Measurements from ENCODE around the gene EVI5L. TPM values are rescaled to one million over a fixed set of nuclear protein-coding genes. Genes with fewer than 3 reads are reported as not detected.

Gene EVI5L
- total RNA-seq, 1 experiment from 2014 or later, result 25.7 TPM

DNA sequence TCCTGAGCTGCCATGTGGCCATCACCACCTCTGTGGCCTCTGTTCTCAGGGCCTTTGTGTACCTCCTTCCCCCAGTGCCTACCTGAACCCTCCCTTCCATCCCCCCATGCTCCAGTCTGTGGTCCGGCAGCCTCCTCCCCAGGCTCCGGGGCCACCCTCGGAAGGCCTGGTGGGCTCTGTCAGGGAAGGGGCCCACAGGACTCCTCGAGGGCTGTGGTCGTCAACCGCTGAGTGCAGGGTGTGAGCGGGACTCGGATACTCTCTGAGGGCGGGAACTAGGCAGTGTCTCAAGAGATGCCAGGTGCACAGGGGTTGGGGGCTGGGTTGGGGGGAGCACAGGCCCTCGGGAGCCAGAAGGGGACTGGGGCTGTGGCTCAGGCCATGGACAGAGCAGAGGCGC, 77.5 kb downstream of the EVI5L start:
- CTCF ChIA-PET, result interaction anchor here (0.9 to 1.1 kb wide), 2 partner anchors 36 to 55 kb away, joined by 3 to 5 read pairs; partner anchors contain the start of gene TIMM44
- TF ChIP-seq CTCF (IDR thresholded peaks at IDR 0.05; ENCODE audit: unreplicated experiment), result no peak
- peak overlapping the region; percentile 31 for H3K4me3 Mint-ChIP-seq (ENCODE audit: unreplicated experiment)
- intact Hi-C loops (cut with micrococcal nuclease), result no loop called here
- no peak for DNase-seq (ENCODE audit: unreplicated experiment)
- POLR2A ChIA-PET, result no interaction called here
- H3K27me3 Mint-ChIP-seq (ENCODE audit: insufficient read depth, unreplicated experiment), result no peaks in the 10 kb centered on the region
- no peak overlapping the region for H3K27ac Mint-ChIP-seq (ENCODE audit: low read depth, unreplicated experiment)
- no peaks in the 10 kb centered on the region for H3K9me3 Mint-ChIP-seq (ENCODE audit: unreplicated experiment)
- no TSS peak for BruUV-seq (replicated peaks)
- peaks cover 31% of the 10 kb centered on the region for H3K36me3 Mint-ChIP-seq (ENCODE audit: insufficient read depth, unreplicated experiment)
- peaks cover 22% of the 10 kb centered on the region for H3K4me1 Mint-ChIP-seq (ENCODE audit: insufficient read depth, unreplicated experiment)

- intact Hi-C loops (cut with micrococcal nuclease), result no loop called here
- ChIA-PET CTCF (interaction anchor here (0.8 to 1.1 kb wide), 3 partner anchors 14 to 55 kb away, joined by 3 to 5 read pairs (median 4); partner anchors contain the start of gene TIMM44), POLR2A (interaction anchor here (0.7 kb wide), 1 partner anchor 9 kb away, joined by 6 read pairs; no protein-coding TSS in a partner anchor)
- peaks cover 34% of the 10 kb centered on the region for H3K36me3 Mint-ChIP-seq (ENCODE audit: insufficient read depth, unreplicated experiment)
- BruUV-seq (replicated peaks), result no TSS peak
- no peak overlapping the region for H3K27ac Mint-ChIP-seq (ENCODE audit: low read depth, unreplicated experiment)
- TF ChIP-seq CTCF (IDR thresholded peaks at IDR 0.05; ENCODE audit: unreplicated experiment), result no peak
- no peak for DNase-seq (ENCODE audit: unreplicated experiment)
- no peak overlapping the region for H3K4me3 Mint-ChIP-seq (ENCODE audit: unreplicated experiment)
- peaks cover 22% of the 10 kb centered on the region for H3K4me1 Mint-ChIP-seq (ENCODE audit: insufficient read depth, unreplicated experiment)
- no peaks in the 10 kb centered on the region for H3K27me3 Mint-ChIP-seq (ENCODE audit: insufficient read depth, unreplicated experiment)
- no peaks in the 10 kb centered on the region for H3K9me3 Mint-ChIP-seq (ENCODE audit: unreplicated experiment)
Measured at GRCh38 chr19:7908078-7908699, 78.2 kb downstream of the EVI5L start.

- Mint-ChIP-seq H3K27me3 (ENCODE audit: insufficient read depth, unreplicated experiment) (no peaks in the 10 kb centered on the region), H3K9me3 (ENCODE audit: unreplicated experiment) (no peaks in the 10 kb centered on the region), H3K36me3 (ENCODE audit: insufficient read depth, unreplicated experiment) (peaks cover 35% of the 10 kb centered on the region), H3K4me1 (ENCODE audit: insufficient read depth, unreplicated experiment) (peaks cover 22% of the 10 kb centered on the region), H3K27ac (ENCODE audit: low read depth, unreplicated experiment) (no peak overlapping the region), H3K4me3 (ENCODE audit: unreplicated experiment) (no peak overlapping the region)
- intact Hi-C loops (cut with micrococcal nuclease), result no loop called here
- TF ChIP-seq CTCF (IDR thresholded peaks at IDR 0.05; ENCODE audit: unreplicated experiment), result no peak
- ChIA-PET CTCF (interaction anchor here (0.8 to 1.1 kb wide), 2 partner anchors 14 to 35 kb away, joined by 4 to 5 read pairs; partner anchors contain the start of gene TIMM44), POLR2A (interaction anchor here (0.6 to 0.7 kb wide), 2 partner anchors 9 to 17 kb away, joined by 3 to 6 read pairs; partner anchors contain the start of gene CTXN1)
- no TSS peak for BruUV-seq (replicated peaks)
- no peak for DNase-seq (ENCODE audit: unreplicated experiment)
Measured at GRCh38 chr19:7908742-7909461, 78.9 kb downstream of the EVI5L start.

GRCh38 chr19:7909471-7910067, 79.6 kb downstream of the EVI5L start:
- Mint-ChIP-seq H3K27me3 (ENCODE audit: insufficient read depth, unreplicated experiment) (no peaks in the 10 kb centered on the region), H3K36me3 (ENCODE audit: insufficient read depth, unreplicated experiment) (peaks cover 35% of the 10 kb centered on the region), H3K4me1 (ENCODE audit: insufficient read depth, unreplicated experiment) (peaks cover 22% of the 10 kb centered on the region), H3K9me3 (ENCODE audit: unreplicated experiment) (no peaks in the 10 kb centered on the region), H3K4me3 (ENCODE audit: unreplicated experiment) (no peak overlapping the region), H3K27ac (ENCODE audit: low read depth, unreplicated experiment) (no peak overlapping the region)
- intact Hi-C loops (cut with micrococcal nuclease), result no loop called here
- CTCF ChIA-PET, result interaction anchor here (0.6 kb wide), 1 partner anchor 337 kb away, joined by 4 read pairs; no protein-coding TSS in a partner anchor
- DNase-seq (ENCODE audit: unreplicated experiment), result no peak
- no peak for TF ChIP-seq CTCF (IDR thresholded peaks at IDR 0.05; ENCODE audit: unreplicated experiment)
- BruUV-seq (replicated peaks), result no TSS peak
- POLR2A ChIA-PET, result interaction anchor here (0.6 to 1.3 kb wide), 2 partner anchors 10 to 17 kb away, joined by 3 to 5 read pairs; partner anchors contain the start of genes CTXN1 and SNAPC2
